ENCODE measurements around the gene KLLN.
"Not testable (repeated sequence)": the region's sequence is repeated elsewhere in the genome, so short reads cannot be mapped to it uniquely, and the experiment has no call there.

The KLLN gene

GRCh38 chr10:87865241-87865881 lies 2.0 kb upstream of the KLLN start:
- no peak for DNase-seq

GRCh38 chr10:87864496-87865059 lies 1.2 kb upstream of the KLLN start:
- no peak for DNase-seq

- not testable (repeated sequence) for DNase-seq
These were observed 690 bp upstream of the KLLN start for GRCh38 chr10:87863951-87864495.

- DNase-seq: peak in 1 of 2 experiments; percentile 56
These were observed 667 bp downstream of the KLLN start for GRCh38 chr10:87862679-87863052.

GRCh38 chr10:87861953-87862678 lies 1.2 kb downstream of the KLLN start:
- DNase-seq: peak; percentile 79 to 93

- no peak for DNase-seq
These were observed 1.8 kb downstream of the KLLN start for GRCh38 chr10:87861566-87861952.

- DNase-seq: no peak
These were observed 2.4 kb downstream of the KLLN start for GRCh38 chr10:87860816-87861403.

- peak; percentile 24 to 74 for DNase-seq
These were observed 3.1 kb downstream of the KLLN start for GRCh38 chr10:87860156-87860795.

- not testable (repeated sequence) for DNase-seq
These were observed 7.7 kb downstream of the KLLN start for GRCh38 chr10:87855665-87856064.

- not testable (repeated sequence) for DNase-seq
These were observed 8.1 kb downstream of the KLLN start for GRCh38 chr10:87855247-87855646.

GRCh38 chr10:87852089-87852488 lies 11.2 kb downstream of the KLLN start:
- DNase-seq: no peak

GRCh38 chr10:87850742-87851205 lies 12.6 kb downstream of the KLLN start:
- DNase-seq: peak in 1 of 2 experiments; percentile 44

GRCh38 chr10:87849001-87849400 lies 14.3 kb downstream of the KLLN start:
- no peak for DNase-seq

- no peak for DNase-seq
These were observed 15.8 kb downstream of the KLLN start for GRCh38 chr10:87847550-87847949.

GRCh38 chr10:87846711-87847110 lies 16.6 kb downstream of the KLLN start:
- DNase-seq: not testable (repeated sequence)

GRCh38 chr10:87846023-87846422 lies 17.3 kb downstream of the KLLN start:
- DNase-seq: peak in 1 of 2 experiments; percentile 15

- DNase-seq: no peak
These were observed 17.7 kb downstream of the KLLN start for GRCh38 chr10:87845624-87845998.

- DNase-seq: peak in 1 of 2 experiments; percentile 43
These were observed 18.3 kb downstream of the KLLN start for GRCh38 chr10:87844837-87845623.

GRCh38 chr10:87843714-87844113 lies 19.6 kb downstream of the KLLN start:
- no peak for DNase-seq

GRCh38 chr10:87842776-87843497 lies 20.4 kb downstream of the KLLN start:
- DNase-seq: no peak

- no peak for DNase-seq
These were observed 21.1 kb downstream of the KLLN start for GRCh38 chr10:87842220-87842641.
